GM23338 (cell line): ENCODE results near the gene RAB13. TPM values are rescaled to one million over a fixed set of nuclear protein-coding genes. Genes with fewer than 3 reads are reported as not detected.

ENCODE experiments used
- ATAC-seq: fragments of 200-7000 bp; cut with Tn5 transposase; 3 replicates; pipeline ENCODE4 v1.9.1; 2020
- DNase-seq: peaks from one replicate; pipeline ENCODE4 v3.0.0-alpha.2; 2015; ENCODE audit warnings: low spot score
- H2AFZ ChIP-seq: fragments of 200-600 bp; sonication (generic); 2 replicates; pipeline ENCODE4 v1.8.0; 2016; ENCODE audit warnings: antibody characterized with exemption, mild to moderate bottlenecking, moderate library complexity
- H3F3A ChIP-seq: fragments of 200-600 bp; sonication (generic); replicated peaks from 2 replicates; pipeline ENCODE4 v1.8.0; 2017; ENCODE audit warnings: antibody characterized with exemption, mixed run types, low read depth
- H3K27ac ChIP-seq: fragments of 200-600 bp; sonication (generic); 2 replicates; pipeline ENCODE4 v1.6.1; 2016; ENCODE audit warnings: low read depth
- H3K27me3 ChIP-seq: fragments of 200-600 bp; sonication (generic); 2 replicates; pipeline ENCODE4 v1.8.0; 2016; ENCODE audit warnings: mild to moderate bottlenecking, mixed run types, moderate library complexity; ENCODE audit not compliant: insufficient read depth
- H3K36me3 ChIP-seq: fragments of 200-600 bp; sonication (generic); 2 replicates; pipeline ENCODE4 v1.8.0; 2016; ENCODE audit warnings: mild to moderate bottlenecking; ENCODE audit not compliant: insufficient read depth
- H3K4me1 ChIP-seq: fragments of 200-600 bp; sonication (generic); 2 replicates; pipeline ENCODE4 v1.8.0; 2016; ENCODE audit warnings: mild to moderate bottlenecking, moderate library complexity; ENCODE audit not compliant: insufficient read depth
- H3K4me2 ChIP-seq: fragments of 200-600 bp; sonication (generic); 2 replicates; pipeline ENCODE4 v1.7.1; 2017; ENCODE audit warnings: mixed run types
- H3K4me3 ChIP-seq: fragments of 200-600 bp; sonication (generic); 2 replicates; pipeline ENCODE4 v1.6.1; 2016; ENCODE audit warnings: mixed run types
- H3K79me2 ChIP-seq: fragments of 200-600 bp; sonication (generic); replicated peaks from 2 replicates; pipeline ENCODE4 v1.8.0; 2017; ENCODE audit warnings: mild to moderate bottlenecking; ENCODE audit not compliant: insufficient read depth
- H3K9me2 ChIP-seq: fragments of 200-600 bp; sonication (generic); 2 replicates; pipeline ENCODE4 v1.8.0; 2017; ENCODE audit not compliant: insufficient read depth
- H4K20me1 ChIP-seq: fragments of 200-600 bp; sonication (generic); replicated peaks from 2 replicates; pipeline ENCODE4 v1.8.0; 2017; ENCODE audit warnings: mild to moderate bottlenecking; ENCODE audit not compliant: insufficient read depth
- H3K27ac Mint-ChIP-seq: 2 replicates; pipeline ENCODE4 v1.8.0; 2020; ENCODE audit warnings: inconsistent platforms, mild to moderate bottlenecking, moderate library complexity, mixed read lengths
- H3K27me3 Mint-ChIP-seq: 3 replicates; pipeline ENCODE4 v1.8.0; 2022; ENCODE audit warnings: low read depth, mild to moderate bottlenecking, moderate library complexity, mixed read lengths, inconsistent platforms; ENCODE audit not compliant: insufficient read depth, poor library complexity
- H3K36me3 Mint-ChIP-seq: 3 replicates; pipeline ENCODE4 v1.8.0; 2021; ENCODE audit warnings: low read depth, mild to moderate bottlenecking, inconsistent platforms, moderate library complexity, mixed read lengths
- H3K4me1 Mint-ChIP-seq: 3 replicates; pipeline ENCODE4 v1.8.0; 2020; ENCODE audit warnings: mild to moderate bottlenecking, inconsistent platforms, mixed read lengths
- H3K4me3 Mint-ChIP-seq: 3 replicates; pipeline ENCODE4 v1.8.0; 2021; ENCODE audit warnings: moderate library complexity, mild to moderate bottlenecking, inconsistent platforms, mixed read lengths
- H3K9me3 Mint-ChIP-seq: 3 replicates; pipeline ENCODE4 v1.8.0; 2020; ENCODE audit warnings: moderate library complexity, mild to moderate bottlenecking, inconsistent platforms, mixed read lengths
- CREB1 ChIP-seq: fragments of 250-450 bp; sonication (Bioruptor Pico); IDR thresholded peaks from 2 replicates; pipeline ENCODE4 v1.5.0; 2020; ENCODE audit warnings: low read depth, mild to moderate bottlenecking, moderate library complexity
- ETS1 ChIP-seq: IDR thresholded peaks from 2 replicates; pipeline ENCODE4 v1.6.1; 2016; ENCODE audit warnings: antibody characterized with exemption
- POLR2AphosphoS5 ChIP-seq: IDR thresholded peaks from 2 replicates; pipeline ENCODE4 v1.6.1; 2016; ENCODE audit warnings: antibody characterized with exemption, low read depth
- REST ChIP-seq: IDR thresholded peaks from one replicate; pipeline ENCODE4 v1.6.1; 2018; ENCODE audit warnings: antibody characterized with exemption; ENCODE audit not compliant: unreplicated experiment
- STAT1 ChIP-seq: IDR thresholded peaks from one replicate; pipeline ENCODE4 v1.6.1; 2016; ENCODE audit warnings: antibody characterized with exemption; ENCODE audit not compliant: unreplicated experiment
- polyA plus RNA-seq: library from polyadenylated mRNA; unstranded; fragments of >200 nt; fragmentation: Nextera tagmentation; extraction: Ambion mirVana; gene quantifications from 2 replicates; pipeline ENCODE4 v1.2.1, GENCODE V29; 2016
- total RNA-seq: library from RNA; depleted of rRNA; stranded (reverse); fragments of >200 nt; shearing (Covaris generic); gene quantifications from 2 replicates; pipeline ENCODE4 v1.2.3, GENCODE V29; 2014

Gene RAB13
- total and polyA plus RNA-seq, 2 experiments from 2014 or later: 38.6 to 171 TPM

- peak; percentile 54 for ATAC-seq
Observed at GRCh38 chr1:153963030-153963849, 22.9 kb downstream of the RAB13 start, which contains the start of gene SLC39A1. Gene SLC39A1 (minus strand): TSS chr1:153963537. CDS start chr1:153962715, 822 bp downstream.

More at GRCh38 chr1:153963030-153963849, 22.9 kb downstream of the RAB13 start, which contains the start of gene SLC39A1:
- H4K20me1 ChIP-seq: no peaks in the 10 kb centered on the region
- peaks cover 26% of the 10 kb centered on the region for H3K27me3 Mint-ChIP-seq
- H3K4me1 ChIP-seq: peaks cover 40% of the 10 kb centered on the region
- H3K27ac Mint-ChIP-seq: peak within 1 kb of the TSS; percentile 96
- peak; percentile 100 for DNase-seq
- H3K4me2 ChIP-seq: peak within 1 kb of the TSS; percentile 97
- H3K9me3 Mint-ChIP-seq: peaks cover 4% of the 10 kb centered on the region; the same call in 1 of the 3 replicates
- H3K79me2 ChIP-seq: peaks cover 48% of the 10 kb centered on the region
- H2AFZ ChIP-seq: no peak within 1 kb of the TSS
- no peaks in the 10 kb centered on the region for H3K27me3 ChIP-seq
- H3K36me3 Mint-ChIP-seq: peaks cover 54% of the 10 kb centered on the region
- H3K36me3 ChIP-seq: peaks cover 14% of the 10 kb centered on the region
- H3K9me2 ChIP-seq: no peaks in the 10 kb centered on the region
- peaks cover 42% of the 10 kb centered on the region for H3K4me1 Mint-ChIP-seq
- H3K27ac ChIP-seq: peak within 1 kb of the TSS; percentile 100
- TF ChIP-seq CREB1 (CRISPR knock-in tag) (peak; percentile 90), POLR2AphosphoS5 (peak; percentile 77), ETS1 (0 out of 2 replicates have a peak, but pooled peaks have one; percentile 18), REST (peak; percentile 19), STAT1 (no peak)
- H3K4me3 ChIP-seq: peak within 1 kb of the TSS; percentile 83
- peaks cover 45% of the 10 kb centered on the region for H3F3A ChIP-seq
- peak within 1 kb of the TSS; percentile 81 for H3K4me3 Mint-ChIP-seq
